RWPE1 (cell line): ENCODE data around the gene KCNIP1.

ENCODE experiments used
- CTCF ChIA-PET: fragments of 350-600 bp; sonication (Branson Sonifier 250); formaldehyde crosslinking; extraction: SDS; loops from one replicate; lab custom pipeline; 2021; lab: Yijun Ruan, JAX
- POLR2A ChIA-PET: fragments of 400-600 bp; formaldehyde crosslinking; extraction: SDS; loops from one replicate; lab custom pipeline; 2020; ENCODE audit warnings: antibody characterized with exemption; ENCODE audit not compliant: low non-redundant PET; lab: Yijun Ruan, JAX
- DNase-seq: peaks from one replicate; pipeline ENCODE4 v3.0.0; 2012; ENCODE audit warnings: low spot score
- H3K27ac ChIP-seq: fragments of 450-650 bp; 2 replicates; pipeline ENCODE4 v1.5.1; 2017
- CTCF ChIP-seq: fragments of 450-650 bp; conservative IDR thresholded peaks from 2 replicates; pipeline ENCODE4 v1.5.1; 2017; ENCODE audit warnings: low read depth, mild to moderate bottlenecking

Gene KCNIP1

DNA sequence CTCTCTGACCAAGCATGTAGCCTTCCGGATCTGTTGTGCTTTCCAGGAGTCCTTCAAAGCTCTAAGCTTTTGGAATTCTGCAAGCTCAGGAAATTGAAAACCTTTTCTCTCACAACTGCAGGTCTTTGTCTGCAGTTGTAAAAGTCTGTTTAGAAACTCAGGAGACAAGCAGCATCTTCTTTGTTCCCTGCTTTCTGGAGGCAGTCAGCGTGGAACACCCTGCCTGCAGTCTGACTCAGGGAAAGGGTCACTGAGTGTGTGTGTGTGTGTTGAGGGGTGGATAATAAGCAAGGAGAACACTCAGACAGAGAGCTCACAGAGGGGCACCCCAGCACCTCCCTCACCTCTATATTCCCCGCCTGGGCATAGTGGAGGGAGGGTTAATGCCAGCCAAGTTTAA, 29.1 kb downstream of the KCNIP1 start:
- no peak overlapping the region for H3K27ac ChIP-seq
- no peak for DNase-seq
- no peak for TF ChIP-seq CTCF
- ChIA-PET CTCF (no interaction called here), POLR2A (no interaction called here)

DNA sequence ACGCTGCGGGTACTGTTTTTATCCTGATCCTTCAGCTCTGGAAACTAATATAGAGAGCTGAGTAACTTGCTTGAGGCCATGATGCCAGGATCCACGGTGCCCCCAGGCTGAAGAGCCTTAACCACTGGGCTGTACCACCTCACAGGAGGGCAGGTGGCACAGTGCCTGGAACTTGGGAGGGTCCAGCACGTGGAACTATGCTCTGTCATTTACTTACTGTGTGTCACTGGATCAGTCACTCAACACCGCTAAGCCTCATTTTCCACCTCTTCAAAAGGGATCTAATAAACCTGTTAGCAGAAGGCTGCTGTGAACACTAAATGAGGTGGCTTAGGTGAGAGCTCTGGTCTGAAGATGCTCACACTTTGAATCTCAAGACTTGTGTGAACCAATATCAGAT, 29.6 kb downstream of the KCNIP1 start:
- no peak overlapping the region for H3K27ac ChIP-seq
- CTCF ChIA-PET: no interaction called here
- DNase-seq: no peak
- TF ChIP-seq CTCF: no peak
- POLR2A ChIA-PET: no interaction called here

DNA sequence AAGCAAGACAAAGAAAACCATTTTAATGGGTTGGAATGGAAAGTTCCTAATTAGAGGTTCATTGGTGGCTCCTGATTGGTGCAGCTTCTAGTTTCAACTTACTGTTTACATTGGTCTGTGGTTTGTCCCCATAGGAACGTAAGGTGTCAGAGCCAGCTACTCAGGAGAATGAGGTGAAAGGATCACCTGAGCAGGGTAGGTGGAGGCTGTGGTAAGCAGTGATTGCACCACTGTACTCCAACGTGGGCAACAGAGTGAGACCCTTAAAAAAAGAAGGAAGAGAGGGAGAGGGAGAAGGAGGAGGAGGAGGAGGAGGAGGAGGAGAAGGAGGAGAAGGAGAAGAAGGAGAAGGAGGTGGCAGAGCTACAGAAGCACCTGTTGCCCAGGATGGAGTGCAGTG, 30.4 kb downstream of the KCNIP1 start:
- H3K27ac ChIP-seq: no peak overlapping the region
- POLR2A ChIA-PET: no interaction called here
- DNase-seq: no peak
- TF ChIP-seq CTCF: no peak
- CTCF ChIA-PET: interaction anchor here (0.6 to 1.5 kb wide), 5 partner anchors 12 to 105 kb away, joined by 3 to 4 read pairs (median 3); no protein-coding TSS in a partner anchor

- CTCF ChIA-PET: interaction anchor here (1.5 kb wide), 1 partner anchor 13 kb away, joined by 3 read pairs; no protein-coding TSS in a partner anchor
Measured at GRCh38 chr5:170534941-170535340, 31.1 kb downstream of the KCNIP1 start.

DNA sequence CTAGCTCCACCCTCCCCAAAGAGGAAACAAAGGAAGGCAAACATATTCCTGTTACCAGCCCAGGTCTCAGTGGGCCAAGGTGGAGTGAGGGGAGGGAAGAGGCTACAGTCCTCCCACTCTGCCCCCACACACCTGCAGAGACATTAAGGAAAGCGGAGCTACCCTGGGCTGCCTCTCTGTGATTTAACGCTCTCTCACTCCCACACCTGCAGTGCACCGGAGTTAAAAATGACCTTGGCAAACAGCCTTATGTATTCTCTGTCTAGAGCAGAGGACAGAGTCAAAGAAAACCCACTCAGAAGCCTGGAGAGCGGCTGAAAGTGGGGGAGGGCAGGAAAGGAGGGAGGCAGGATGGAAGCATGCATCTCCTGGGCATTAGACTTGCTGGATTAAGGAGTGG, 32.7 kb downstream of the KCNIP1 start:
- no peak for TF ChIP-seq CTCF
- no peak overlapping the region for H3K27ac ChIP-seq
- ChIA-PET POLR2A (no interaction called here), CTCF (interaction anchor here (0.7 kb wide), 1 partner anchor 85 kb away, joined by 4 read pairs; no protein-coding TSS in a partner anchor)
- no peak for DNase-seq

More at GRCh38 chr5:170534941-170535340, 31.1 kb downstream of the KCNIP1 start:
- H3K27ac ChIP-seq: no peak overlapping the region
- TF ChIP-seq CTCF: no peak
- POLR2A ChIA-PET: interaction anchor here (0.7 kb wide), 1 partner anchor 80 kb away, joined by 5 read pairs; no protein-coding TSS in a partner anchor
- no peak for DNase-seq

- no peak overlapping the region for H3K27ac ChIP-seq
- no peak for DNase-seq
- CTCF ChIA-PET: interaction anchor here (0.7 kb wide), 1 partner anchor 38 kb away, joined by 3 read pairs; no protein-coding TSS in a partner anchor
- TF ChIP-seq CTCF: no peak
- POLR2A ChIA-PET: no interaction called here
Measured at GRCh38 chr5:170537451-170538095, 33.8 kb downstream of the KCNIP1 start.
